T-helper 2 cell treated with Interferon-gamma antibody and Interleukin-4, amounts not matched to agents 100 ng/mL and 5 ng/mL, for 36 hours (primary cell): ENCODE data around the gene MAGEB5. TPM values are rescaled to one million over a fixed set of nuclear protein-coding genes. Genes with fewer than 3 reads are reported as not detected.
"Not testable (repeated sequence)": the region's sequence is repeated elsewhere in the genome, so short reads cannot be mapped to it uniquely, and the experiment has no call there.

ENCODE experiments used
- intact Hi-C: fragments of 100-400 bp; cut with micrococcal nuclease; formaldehyde crosslinking; loops from one replicate; pipeline ENCODE4 v1.15.1; 2023
- total RNA-seq: library from RNA; stranded (reverse); gene quantifications from 2 replicates; pipeline ENCODE4 v1.2.3, GENCODE V29; 2022

Gene MAGEB5, protein sequence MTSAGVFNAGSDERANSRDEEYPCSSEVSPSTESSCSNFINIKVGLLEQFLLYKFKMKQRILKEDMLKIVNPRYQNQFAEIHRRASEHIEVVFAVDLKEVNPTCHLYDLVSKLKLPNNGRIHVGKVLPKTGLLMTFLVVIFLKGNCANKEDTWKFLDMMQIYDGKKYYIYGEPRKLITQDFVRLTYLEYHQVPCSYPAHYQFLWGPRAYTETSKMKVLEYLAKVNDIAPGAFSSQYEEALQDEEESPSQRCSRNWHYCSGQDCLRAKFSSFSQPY
- total RNA-seq: not detected in 2 replicates

DNA sequence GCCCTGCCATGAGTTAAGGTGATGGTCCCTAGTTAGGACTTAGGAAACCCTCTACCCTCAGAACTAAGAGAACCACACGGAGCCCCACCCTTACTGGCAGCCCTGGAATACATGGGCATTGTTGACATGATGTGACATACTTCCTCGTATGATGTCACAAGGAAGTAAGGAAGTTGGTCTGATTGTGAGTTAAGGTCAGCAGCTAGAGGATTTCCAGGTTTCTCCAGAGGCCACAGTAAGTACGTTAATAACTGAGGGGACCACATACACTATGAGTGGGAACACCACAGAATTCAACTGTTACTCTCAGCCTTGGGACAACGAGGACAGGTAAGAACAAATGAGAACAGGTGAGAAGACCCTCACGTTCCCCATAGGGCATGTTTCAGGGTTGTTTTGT, at the start of gene MAGEB5:
TSS of gene MAGEB5 (plus strand) at position 301 of the 400 bp plus-strand sequence. CDS start 1,133 bp downstream, outside the sequence.
- intact Hi-C loops: no loop called here

DNA sequence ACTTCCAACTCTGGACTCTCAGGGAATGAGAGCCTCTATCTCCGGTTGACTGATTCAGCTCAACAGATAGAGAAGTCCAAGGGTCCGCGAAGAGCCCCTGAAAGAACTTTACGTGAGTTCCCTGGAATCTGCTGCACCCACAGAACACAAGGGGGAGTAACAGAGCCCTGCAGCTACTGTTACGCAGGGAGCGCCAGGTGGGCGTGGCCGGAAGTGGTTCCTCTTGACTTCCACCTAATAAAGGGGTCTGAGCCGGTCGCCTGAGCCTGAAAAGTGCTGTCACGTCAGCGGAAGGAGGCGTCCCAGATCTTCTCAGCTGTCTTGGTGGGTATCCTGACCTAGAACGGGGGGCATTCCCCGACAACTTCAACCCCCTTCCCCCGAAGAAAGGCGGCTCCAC, 23.8 kb upstream of the MAGEB5 start, which contains the start of gene MAGEB6:
TSS of gene MAGEB6 (plus strand) at position 237 of the 400 bp plus-strand sequence. CDS start 1,407 bp downstream, outside the sequence.
- intact Hi-C loops: no loop called here

DNA sequence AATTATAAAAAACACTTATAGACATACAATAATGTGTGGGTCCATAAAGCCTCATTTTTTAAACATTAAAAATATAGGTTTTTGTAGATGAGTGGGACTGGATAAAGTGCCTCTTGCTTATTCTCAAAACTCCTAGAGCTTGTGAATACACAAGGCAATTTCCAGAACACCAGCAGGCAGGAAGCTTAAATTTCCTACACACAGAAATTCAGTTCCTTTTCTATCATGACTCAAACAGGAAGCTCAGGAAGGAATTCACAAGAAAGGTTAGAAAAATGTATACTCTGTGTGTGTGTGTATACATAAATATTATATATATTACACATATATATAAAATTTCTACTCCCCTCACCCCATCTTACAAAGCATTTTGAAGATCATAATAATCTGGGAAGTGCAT, 12.4 kb upstream of the MAGEB5 start:
- intact Hi-C loops: no loop called here

DNA sequence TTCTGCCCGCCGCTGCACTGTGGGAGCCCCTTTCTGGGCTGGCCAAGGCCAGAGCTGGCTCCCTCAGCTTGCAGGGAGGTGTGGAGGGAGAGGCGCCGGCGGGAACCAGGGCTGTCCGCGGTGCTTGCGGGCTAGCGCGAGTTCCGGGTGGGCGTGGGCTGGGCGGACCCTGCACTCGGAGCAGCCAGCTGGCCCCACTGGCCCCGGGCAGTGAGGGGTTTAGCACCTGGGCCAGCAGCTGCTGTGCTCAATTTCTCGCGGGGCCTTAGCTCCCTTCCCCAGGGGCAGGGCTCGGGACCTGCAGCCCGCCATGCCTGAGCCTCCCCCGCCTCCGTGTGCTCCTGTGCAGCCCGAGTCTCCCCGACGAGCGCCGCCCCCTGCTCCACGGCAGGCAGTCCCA, 11.3 kb upstream of the MAGEB5 start:
- intact Hi-C loops: not testable (repeated sequence)

DNA sequence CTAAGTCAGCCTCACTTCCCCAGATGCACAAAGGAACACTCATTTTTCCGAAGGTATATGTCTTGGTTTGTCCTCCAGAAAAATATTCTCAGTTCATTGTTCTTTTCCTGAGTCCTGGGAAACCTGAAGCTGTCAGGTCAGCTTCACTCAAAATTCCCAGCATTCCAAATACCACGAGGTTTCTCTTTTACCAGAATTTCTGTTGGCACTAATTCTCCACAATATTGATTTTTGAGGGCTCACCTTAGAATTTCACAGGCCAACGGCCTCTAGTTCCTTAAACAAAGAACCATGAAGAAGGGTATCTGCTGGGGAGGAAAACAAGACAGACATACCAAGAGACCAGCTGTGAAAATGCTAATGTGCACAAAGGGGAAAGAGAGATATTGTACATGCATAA, 8.0 kb upstream of the MAGEB5 start:
- intact Hi-C loops: no loop called here

DNA sequence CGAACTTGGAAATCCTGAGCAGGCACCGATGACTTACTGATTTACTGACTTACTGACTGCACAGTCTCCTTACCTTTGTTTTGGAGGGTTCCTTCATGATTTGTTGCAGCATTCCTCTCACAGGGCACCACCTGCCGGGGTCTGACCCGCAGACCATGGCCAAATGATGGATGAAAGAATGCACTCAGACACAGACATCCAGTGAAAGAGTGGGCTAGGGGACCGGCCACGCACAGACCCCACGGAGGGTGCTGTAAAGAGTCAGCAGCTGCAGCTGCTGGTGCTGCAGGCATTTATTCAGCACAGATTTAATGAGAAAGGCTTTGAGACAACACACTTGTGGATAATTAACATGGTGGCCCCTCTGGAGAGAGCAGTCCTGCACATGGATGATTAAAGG, 3.4 kb downstream of the MAGEB5 start:
- intact Hi-C loops: no loop called here

DNA sequence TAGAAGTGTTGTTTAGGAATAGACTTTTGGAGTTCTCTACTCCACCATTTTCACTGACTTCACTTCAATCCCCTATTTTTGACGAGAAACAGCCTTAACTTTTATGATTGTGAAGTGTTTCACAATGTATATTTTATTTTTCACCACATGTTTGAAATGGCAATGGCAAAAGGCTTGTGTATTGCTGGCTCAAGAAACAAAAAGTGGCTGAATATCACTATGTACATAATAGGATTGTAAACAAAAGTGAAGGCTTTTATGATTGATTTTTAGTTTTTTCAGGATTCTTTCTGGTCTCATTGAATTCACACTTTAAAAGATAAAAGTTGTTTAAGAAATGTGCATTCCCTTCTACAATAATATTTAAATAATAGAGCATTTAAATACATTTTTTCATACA, 18.2 kb downstream of the MAGEB5 start:
- intact Hi-C loops: no loop called here

DNA sequence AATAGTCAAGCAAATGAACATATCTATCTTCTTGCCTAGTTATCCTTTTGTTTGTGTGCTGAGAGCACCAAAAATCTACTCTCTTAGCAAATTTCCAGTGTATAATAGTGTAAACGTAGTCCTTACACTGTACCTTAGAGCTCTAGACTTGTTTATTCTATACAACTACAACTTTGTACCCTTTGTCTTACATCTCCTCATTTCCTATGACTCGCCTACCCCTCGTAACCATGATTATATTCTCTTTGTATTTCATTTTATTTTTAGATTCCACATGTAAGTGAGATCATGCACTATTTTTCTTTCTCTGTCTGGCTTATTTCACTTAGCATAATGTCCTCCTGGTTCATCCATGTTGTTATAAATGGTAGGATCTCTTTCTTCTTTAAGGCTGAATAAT, 37.6 kb downstream of the MAGEB5 start:
- intact Hi-C loops: no loop called here

DNA sequence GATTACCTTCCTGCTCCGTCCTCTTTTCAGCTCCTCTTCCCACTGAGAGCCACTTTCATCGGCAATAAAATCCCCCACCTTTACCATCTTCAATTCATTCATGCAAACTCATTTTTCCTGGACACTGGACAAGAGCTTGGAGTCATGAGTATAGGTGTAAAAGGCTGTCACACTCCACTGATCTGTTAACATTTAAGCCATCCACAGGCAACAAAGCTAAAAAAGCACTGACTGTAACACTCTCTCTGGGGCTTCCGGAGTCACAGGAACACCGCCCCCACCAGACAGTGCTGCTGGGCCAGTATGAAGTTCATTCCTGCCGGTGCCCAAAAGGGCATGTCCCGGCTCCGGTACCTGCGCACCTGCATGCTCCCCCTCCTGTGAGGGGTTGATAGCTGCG, 38.5 kb downstream of the MAGEB5 start:
- intact Hi-C loops: no loop called here

DNA sequence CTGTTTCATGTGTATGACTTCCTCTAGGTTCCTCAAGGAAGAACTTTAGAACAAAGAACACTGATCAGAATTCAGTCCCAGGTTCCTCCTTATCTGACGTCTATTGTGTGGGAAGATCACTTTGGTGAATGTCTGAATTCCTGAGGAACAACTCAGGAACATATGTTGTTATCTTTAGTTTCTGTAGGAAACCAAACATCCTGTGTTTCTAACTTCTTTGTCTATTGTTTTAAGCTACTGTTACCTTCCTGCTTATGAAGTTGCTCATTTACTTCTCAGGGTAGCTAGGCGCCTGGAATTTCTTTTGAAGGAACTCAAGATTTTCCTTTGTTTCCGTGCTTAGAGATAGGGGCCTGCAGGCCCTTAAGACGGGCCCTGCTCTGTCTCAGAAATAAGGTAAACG, 46.2 kb downstream of the MAGEB5 start:
- intact Hi-C loops: no loop called here

Other genes starting within 250 kb of the MAGEB5 start
- not detected in 2 replicates for gene MAGEB18, start 77.8 kb upstream of the MAGEB5 start, total RNA-seq
- not detected in 2 replicates for gene MAGEB6B, start 55.6 kb upstream of the MAGEB5 start, total RNA-seq
- gene MAGEB6, start 23.7 kb upstream of the MAGEB5 start, total RNA-seq: not detected in 2 replicates